HG02970 (cell line): ENCODE data around the gene DAB2IP.

ENCODE experiments used
- ATAC-seq: cut with Tn5 transposase; IDR thresholded peaks from one replicate; pipeline ENCODE4 v1.9.1; 2021; ENCODE audit warnings: mild to moderate bottlenecking, moderate library complexity, moderate number of reproducible peaks; ENCODE audit not compliant: unreplicated experiment, low FRiP score

DAB2IP gene

DNA sequence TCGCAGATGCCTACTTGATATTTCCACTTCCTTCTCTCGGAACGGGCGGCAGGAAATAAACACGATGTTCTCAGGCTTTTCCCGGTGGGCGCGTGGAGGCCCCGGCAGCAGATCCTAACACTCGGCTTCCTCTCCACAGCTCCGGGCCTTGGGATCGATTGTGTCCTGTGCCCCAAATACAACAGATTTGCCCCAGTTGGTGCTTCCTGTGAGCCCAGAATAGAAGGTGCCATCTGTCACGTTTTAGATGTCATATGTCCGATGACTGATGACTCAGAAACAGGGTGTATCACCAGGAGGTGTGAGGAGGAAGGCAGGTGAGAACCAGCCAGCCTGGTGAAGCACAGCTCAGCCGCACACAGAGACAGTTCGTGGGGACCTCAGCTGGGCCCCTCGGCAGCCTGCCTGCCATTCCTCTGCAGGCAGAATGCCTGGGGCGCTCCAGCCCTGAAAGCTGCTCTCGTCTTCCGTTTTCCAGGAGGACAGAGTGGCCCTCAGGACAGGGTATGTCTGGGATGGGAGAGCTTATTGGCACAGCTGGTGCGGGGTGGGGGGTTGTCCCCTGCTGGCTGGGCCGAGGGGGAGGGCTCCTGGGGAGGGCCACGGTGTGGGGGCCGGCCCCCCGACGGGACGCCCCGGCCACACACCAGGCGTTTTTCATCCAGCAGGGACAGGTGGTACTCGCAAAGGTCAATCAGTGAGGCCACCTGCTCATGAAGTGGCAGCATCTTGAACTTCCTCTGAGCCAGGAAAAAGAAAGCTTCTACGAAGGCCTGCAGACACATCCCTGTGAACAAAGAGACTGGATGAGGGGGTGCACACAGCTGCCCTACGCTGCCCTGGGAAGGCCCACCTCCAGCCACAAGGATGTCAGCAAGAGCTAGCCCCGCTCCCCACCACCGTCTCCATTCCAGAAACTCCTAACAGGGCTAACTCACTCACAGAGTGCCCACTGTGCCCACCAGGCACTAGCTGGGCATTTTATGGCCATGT, 171.0 kb downstream of the DAB2IP start:
- no peak for ATAC-seq

DNA sequence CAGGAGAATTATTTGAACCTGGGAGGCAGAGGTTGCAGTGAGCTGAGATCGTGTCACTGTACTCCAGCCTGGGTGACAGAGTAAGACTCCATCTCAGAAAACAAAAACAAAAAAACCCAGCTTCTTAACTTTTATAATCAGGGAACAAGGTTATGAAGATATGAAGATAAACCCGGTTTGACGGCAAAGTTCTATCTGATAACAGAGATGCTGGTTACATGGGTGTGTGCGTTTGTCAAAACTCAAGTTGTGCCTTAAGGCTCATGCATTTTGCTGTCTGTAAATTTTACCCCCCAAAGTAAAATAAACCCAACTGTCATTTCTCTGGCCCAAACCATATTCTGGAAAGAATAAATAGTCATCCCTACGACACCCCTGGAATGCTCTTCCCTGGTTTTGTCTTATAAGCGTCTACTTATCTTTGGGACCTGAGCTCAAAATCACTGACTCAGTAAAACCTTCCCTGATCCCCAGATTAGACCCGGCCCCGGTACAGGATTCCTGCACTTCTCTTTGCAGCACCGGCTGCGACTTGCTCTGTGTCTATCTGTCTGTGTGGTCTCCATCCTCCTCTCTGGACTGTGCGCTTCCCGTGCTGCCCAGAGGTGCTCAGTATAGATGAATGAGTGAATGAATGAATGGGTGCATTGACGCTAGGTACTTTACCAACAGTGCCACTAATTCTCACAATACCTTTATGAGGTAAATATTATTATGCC, 172.2 kb downstream of the DAB2IP start:
- no peak for ATAC-seq

DNA sequence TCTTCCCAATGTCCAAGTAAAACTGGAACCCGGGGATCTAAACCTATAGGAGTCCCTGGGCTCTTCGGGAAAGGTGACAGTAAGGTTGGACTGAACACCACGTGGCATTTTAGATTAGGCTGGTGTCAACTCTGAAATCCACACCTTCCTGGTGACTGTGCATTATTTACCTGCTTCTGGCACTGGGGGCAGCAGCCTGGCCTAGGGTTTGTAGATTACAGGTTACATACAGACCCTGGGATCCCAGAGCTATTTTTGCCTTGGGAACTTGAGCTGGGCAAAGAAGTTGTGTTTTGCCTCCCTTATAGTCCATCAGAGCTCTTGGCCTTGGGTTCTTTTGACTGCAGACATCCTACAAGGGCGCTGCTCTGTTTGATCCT, 173.2 kb downstream of the DAB2IP start:
- no peak for ATAC-seq

DNA sequence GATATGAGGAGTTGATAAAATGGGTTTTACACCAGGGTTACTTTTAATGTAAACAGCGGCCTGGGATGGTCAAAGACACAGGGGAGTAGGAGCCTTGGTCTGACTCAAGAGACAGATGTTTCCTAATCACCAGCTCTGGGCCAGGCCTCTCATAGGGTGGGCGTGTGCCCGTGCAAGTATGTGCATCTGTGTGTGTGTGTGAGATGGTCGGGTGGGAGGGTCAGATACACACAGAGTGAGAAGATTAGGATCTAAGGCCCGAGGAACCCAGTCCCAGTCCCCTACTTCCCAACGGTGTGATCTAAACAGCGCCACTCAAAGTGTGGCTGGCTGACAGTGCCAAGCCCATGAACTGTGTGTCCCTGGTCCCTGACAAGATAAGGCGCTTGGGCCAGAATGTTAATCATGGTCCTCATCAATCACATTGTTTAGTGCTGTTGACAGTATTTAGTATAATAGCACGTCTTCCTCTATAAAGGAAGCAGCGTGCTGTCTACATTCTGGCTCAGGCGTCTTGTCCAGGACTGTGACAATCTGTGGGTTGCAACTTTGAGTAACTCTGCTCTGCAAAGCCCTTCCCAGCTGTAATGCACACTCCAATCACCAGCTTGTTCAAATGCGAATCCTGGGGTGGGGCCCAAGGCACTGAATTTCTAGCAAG, 173.7 kb downstream of the DAB2IP start:
- ATAC-seq, result no peak

DNA sequence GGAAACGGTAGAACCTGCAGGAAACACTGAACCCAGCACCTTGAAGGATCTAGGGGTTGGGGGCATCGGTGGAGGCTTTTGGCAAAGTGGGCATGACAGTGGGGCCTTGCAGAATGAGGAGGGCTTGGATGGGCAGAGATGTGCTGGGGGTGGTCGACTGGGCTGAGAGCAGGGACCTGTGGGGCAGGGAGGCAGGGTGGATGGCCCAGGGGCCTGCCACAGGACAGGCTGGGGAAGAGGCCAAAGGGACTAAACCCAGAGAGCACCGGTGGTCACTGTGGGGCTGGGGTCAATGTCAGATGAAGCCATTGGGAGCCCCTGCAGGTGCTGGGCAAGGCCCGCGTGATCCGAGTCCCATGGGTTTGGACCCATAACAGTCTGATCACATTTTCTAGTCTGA, 175.3 kb downstream of the DAB2IP start:
- ATAC-seq, result no peak

DNA sequence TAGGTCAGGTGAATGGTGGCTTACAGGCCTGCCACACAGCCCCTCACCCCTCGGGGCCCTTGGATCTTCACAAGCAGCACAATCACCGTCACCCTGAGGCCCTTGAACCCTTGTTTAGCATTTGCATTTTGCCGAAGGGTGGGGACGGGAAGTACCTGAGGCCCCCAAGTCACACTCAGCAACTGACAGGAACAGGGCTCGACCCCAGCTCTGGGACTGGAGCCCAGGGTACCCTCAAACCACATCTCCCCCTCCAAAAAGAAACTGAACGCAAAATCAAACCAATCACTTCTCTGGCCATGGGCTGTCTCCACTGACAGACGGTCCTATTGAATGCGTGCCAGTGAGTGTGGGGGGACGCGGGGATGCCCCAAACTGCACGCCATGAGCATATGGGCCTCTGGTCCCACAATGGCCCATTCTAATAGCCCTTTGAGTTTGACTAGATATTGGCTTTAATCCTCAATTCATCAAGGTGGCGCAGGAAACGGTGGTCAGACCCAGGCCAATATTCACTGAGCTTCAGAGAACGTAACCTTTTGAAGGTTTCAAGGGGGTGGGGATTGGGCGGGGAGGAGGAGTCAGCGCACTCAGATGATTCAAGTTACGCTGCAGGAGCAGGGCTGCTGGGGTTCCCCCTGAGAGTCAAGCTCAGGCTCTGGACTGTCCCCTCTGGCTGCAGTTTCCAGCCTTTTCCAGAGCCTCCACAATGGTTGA, 176.0 kb downstream of the DAB2IP start:
- no peak for ATAC-seq

DNA sequence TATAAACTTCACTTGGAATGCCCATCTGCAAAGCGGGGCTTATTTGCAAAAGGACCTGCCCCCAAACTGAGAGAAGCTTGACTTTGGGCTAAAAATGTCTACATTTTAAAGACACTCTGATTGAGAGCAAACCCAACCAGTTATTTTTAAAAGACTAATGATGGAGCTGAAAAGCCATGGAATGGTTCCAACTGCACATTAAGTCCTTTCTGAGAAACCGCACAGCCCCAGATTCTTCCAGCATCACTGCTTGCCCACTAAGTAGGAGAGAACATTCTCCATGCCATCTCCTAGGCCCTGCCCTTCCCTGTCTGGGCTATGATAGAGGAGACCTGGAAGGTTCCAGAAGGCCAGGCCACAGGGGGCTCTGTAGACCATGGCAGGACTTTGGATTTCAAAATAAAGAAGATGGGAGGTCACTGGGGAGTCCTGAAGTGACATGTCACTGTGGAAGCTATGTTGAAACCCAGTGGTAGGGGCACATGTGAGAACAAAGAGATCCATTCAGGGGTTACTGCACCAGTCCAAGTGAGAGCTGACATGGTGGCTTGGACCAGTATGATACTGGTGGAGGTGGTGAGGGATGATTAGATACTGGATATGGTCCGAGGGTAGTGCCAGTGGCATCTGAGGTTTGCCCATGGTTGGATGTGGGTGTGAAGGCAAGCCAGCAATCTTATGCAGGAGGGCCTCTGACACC, 179.2 kb downstream of the DAB2IP start:
- no peak for ATAC-seq

DNA sequence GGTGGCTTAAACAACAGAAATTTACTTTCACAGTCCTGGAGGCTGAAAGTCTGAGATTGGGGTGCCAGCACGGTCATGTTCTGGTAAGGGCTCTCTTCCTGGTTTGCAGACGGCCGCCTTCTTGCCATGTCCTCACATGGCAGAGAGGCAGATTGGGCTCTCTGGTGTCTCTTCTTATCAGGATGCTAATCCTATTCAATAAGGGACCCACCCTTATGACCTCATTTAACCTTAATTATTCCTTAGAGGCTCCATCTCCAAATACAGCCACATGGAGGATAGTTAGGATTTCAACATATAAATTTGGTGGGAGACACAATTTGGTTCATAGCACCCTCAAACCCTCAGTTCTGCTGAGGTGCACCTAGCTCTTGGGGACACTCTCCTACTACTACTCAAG, 180.4 kb downstream of the DAB2IP start:
- no peak for ATAC-seq

DNA sequence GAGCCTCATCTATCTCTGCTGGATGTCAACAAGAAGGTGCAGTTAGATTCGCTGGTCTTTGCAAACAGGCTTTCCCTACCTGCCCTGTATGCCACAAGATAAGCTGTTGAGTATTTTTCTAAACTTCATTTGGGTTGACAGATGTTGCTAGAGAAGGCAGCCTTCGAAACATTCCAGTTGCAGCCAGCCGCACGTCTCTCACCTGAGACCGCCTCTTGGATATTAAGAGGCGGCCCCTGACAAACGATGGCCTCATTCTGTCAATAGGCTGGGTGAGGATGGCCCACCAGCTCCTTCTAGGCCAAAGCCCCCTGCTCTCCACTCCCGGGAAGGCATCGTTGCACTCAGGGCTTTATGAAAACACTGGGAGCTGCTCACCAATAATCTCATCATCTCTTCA, 181.6 kb downstream of the DAB2IP start:
- ATAC-seq, result no peak
